Cardiac fibroblast (primary cell): ENCODE data around the gene RABEP1.
A peak's percentile ranks its signal among the peaks of the same experiment; 100 is the strongest.

Experiments used
- DNase-seq, 2 donors: peaks; one replicate each; pipeline versions ENCODE4 v3.0.0 to v3.0.0-alpha.2; 2010; ENCODE audit warnings: low read depth in 2 of 2
- H3K4me3 ChIP-seq, 2 donors: replicated peaks in 1 of 2; 1 replicate in 1 of 2; 2 replicates in 1 of 2; pipeline ENCODE4 v1.5.1; 2011; ENCODE audit warnings: low read depth in 2 of 2, low read length in 2 of 2, mild to moderate bottlenecking in 2 of 2, moderate library complexity in 1 of 2
- TF ChIP-seq, protein P1 (sequence below): IDR thresholded peaks from one replicate; pipeline ENCODE4 v1.5.1; 2011; ENCODE audit warnings: low read depth, mild to moderate bottlenecking, low read length, inconsistent platforms

The RABEP1 gene

GRCh38 chr17:5399767-5400166 is 117.7 kb downstream of the RABEP1 start:
- H3K4me3 ChIP-seq, result no peak overlapping the region
- DNase-seq, result no peak
- TF ChIP-seq, protein P1, sequence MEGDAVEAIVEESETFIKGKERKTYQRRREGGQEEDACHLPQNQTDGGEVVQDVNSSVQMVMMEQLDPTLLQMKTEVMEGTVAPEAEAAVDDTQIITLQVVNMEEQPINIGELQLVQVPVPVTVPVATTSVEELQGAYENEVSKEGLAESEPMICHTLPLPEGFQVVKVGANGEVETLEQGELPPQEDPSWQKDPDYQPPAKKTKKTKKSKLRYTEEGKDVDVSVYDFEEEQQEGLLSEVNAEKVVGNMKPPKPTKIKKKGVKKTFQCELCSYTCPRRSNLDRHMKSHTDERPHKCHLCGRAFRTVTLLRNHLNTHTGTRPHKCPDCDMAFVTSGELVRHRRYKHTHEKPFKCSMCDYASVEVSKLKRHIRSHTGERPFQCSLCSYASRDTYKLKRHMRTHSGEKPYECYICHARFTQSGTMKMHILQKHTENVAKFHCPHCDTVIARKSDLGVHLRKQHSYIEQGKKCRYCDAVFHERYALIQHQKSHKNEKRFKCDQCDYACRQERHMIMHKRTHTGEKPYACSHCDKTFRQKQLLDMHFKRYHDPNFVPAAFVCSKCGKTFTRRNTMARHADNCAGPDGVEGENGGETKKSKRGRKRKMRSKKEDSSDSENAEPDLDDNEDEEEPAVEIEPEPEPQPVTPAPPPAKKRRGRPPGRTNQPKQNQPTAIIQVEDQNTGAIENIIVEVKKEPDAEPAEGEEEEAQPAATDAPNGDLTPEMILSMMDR, result no peak

- H3K4me3 ChIP-seq, result no peak overlapping the region
- no peak for DNase-seq
- TF ChIP-seq, protein P1, result no peak
Measured at GRCh38 chr17:5405400-5405799, 123.3 kb downstream of the RABEP1 start.

DNA sequence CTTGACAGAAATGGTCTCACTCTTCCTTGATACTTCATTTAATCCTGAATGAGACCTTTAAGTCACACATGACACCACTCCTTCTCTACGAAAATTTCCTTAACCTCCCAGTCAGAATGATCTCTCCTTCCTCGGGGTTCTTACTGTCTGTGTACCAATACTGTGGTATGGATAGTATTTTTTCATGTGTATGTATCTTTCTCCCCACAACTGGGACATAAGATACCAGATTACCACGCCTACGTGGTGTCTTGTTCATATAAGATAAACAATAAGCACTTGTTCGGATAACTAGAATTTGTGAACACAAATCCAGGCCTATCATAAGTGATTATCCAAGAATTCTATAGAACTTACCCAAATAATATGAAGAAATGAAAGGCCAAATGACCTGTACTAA is 126.1 kb downstream of the RABEP1 start:
- no peak for DNase-seq
- H3K4me3 ChIP-seq, result no peak overlapping the region

GRCh38 chr17:5410594-5411272 is 128.6 kb downstream of the RABEP1 start:
- TF ChIP-seq, protein P1, result no peak
- no peak overlapping the region for H3K4me3 ChIP-seq
- DNase-seq, result no peak

More for the DNA sequence above, 126.1 kb downstream of the RABEP1 start:
- TF ChIP-seq, protein P1, result no peak

DNA sequence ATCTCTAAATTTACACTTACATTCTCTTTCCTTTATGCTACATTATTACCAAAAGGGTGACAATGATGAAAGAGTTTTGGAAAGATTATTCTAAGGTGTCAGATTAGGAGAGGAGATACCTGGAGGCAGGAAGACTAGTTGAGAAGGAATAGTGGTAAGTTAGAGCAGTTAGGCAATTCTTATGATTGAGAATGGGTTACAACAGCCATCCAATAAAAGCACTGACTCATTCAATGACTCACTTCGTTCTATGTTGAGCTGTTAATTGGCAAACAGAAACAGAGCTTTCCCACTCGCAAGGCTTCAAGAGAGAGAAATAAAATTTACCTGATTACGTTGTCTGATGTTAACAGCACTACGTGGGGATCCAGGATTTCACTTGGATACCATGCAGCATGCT is 131.6 kb downstream of the RABEP1 start:
- TF ChIP-seq, protein P1, result no peak
- DNase-seq, result peak; percentile 77 to 87
- no peak overlapping the region for H3K4me3 ChIP-seq

DNA sequence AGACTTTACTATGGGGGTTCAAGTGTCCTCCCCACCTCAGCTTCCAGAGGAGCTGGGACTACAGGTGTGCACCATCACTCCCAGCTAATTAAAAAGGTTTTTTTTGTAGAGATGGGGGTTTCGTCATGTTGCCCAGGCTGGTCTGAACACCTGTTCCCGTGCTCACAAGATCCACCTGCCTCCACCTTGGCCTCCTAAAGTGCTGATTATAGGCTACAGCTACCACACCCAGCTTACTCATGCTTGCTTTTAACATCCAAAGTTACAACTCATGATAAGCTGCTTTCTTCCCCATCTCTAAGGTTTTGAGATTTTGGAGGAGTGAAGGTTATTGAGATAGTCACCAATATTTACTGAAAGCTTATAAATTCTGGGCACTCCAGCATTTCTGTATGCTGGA is 134.8 kb downstream of the RABEP1 start:
- H3K4me3 ChIP-seq, result no peak overlapping the region

More for the DNA sequence above, 134.8 kb downstream of the RABEP1 start:
- TF ChIP-seq, protein P1, result no peak
- no peak for DNase-seq
